Measurements from ENCODE around the gene CHRNA3.
"Not testable (repeated sequence)": the region's sequence is repeated elsewhere in the genome, so short reads cannot be mapped to it uniquely, and the experiment has no call there.

Gene CHRNA3

DNA sequence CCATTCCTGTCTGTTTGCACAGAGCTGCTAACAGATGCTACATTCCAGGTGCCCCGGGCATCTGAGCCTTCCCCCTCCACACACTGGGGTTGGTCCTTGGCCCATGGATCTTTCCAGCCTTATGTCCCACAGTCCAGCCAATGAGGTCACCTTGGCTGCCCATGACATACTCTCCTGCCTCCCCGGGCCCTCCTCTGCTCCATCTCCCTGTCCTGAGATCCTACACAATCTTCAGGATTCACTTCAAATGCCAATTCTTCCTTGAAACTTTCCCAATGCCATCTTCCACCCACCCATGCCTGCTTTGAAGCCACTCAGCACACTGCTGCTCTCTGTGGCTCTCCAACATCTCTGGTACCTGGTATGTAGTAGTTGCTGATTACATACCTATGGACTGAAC, 4.3 kb downstream of the CHRNA3 start:
- DNase-seq, result no peak

DNA sequence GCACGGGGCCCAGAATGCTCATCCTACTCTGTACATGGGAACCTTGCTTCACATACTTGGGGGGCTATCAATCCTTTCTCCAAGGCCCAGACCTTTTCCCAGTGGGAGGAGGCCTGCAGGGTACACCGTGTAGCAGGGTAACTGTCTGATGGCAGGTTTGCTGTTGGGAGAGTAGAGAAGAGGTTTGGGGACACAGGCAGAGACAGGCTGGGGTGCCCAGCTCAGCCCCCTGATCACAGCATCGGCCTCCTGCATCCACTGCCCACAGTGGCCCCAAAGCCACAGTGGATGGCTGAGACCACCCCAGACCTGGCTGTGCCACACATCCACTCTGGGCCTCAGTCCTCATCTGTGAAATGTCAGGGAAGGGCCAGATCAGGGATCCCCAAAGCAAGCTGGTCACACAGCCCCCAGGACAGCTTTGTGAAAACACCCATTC, 5.6 kb downstream of the CHRNA3 start:
- DNase-seq, result no peak

DNA sequence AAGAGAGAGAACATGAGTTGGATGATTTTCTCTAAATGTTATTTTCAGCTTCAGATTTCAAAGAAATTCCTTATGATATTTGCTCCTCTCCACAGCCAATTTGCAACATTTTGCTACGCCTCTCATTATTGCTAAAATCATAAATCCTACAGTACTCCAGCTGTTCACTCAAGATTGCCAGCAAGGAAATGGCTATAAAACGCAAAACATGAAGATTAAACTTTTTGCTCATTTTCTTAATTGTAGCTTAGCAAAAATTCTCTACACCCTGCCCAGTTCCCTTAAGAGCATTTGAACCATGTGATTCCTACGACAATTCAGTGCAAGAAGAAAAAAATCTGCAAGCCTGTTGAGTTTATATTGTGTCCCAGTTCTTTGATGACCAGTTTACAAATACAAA, 6.8 kb downstream of the CHRNA3 start:
- no peak for DNase-seq

DNA sequence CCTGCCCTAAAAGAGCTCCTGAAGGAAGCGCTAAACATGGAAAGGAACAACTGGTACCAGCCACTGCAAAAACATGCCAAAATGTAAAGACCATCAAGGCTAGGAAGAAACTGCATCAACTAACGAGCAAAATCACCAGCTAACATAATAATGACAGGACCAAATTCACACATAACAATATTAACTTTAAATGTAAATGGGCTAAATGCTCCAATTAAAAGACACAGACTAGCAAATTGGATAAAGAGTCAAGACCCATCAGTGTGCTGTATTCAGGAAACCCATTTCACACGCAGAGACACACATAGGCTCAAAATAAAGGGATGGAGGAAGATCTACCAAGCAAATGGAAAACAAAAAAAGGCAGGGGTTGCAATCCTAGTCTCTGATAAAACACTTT, 11.2 kb downstream of the CHRNA3 start:
- DNase-seq, result not testable (repeated sequence)

DNA sequence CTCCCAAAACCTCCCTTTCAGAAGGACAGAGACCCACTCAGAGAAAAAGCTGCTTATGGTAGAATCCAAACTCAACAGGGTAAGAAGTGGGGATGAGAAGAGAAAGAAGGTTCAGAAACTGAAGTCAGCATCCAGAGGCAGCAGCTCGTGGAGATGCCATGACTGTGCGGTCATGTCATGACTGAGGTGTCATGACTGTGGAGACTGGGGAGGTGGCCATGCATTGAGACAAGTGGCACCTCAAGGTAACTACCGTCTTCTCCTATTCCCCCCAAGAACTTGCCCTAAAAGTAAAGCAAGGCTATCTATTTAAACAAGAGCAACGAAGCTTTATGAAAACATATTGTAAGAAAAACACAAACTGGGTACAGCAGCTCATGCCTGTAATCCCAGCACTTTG, 15.1 kb downstream of the CHRNA3 start:
- no peak for DNase-seq

DNA sequence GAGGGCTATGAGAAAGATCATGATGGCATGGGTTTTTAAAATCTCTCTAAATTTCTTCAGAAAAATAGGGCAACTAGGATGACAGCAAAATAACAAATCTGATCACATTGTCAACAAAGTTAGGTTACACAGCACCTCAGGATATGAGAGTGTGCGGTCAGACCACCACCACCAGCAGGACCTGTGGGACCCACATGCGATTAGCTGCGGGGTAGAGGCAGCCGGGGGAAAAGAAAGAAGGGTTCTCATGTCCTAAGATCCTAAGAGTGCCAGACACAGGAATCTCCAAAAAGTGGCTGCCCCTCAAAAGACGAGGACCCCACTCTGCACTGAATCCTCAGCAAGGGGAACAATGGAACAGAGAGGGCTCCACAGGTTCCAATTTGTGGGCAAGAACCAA, 15.6 kb downstream of the CHRNA3 start:
- no peak for DNase-seq

DNA sequence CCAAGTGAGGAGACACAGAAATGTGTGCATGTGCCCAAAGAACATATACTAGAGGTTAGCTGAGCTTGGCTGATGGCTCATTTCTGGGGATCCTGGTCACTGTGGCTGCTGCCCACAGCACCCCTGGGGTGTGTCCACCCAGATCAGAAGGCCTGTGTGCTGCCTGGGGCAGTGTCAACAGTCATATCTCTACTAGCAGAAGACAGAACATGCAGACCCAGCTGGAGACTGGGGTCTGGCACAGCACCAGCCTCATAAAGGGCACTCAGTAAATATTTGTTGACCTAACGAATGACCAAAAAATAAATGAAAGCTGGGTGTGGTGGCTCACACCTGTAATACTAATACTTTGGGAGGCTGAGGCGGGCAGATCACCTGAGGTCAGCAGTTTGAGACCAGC, 16.4 kb downstream of the CHRNA3 start:
- DNase-seq, result no peak

DNA sequence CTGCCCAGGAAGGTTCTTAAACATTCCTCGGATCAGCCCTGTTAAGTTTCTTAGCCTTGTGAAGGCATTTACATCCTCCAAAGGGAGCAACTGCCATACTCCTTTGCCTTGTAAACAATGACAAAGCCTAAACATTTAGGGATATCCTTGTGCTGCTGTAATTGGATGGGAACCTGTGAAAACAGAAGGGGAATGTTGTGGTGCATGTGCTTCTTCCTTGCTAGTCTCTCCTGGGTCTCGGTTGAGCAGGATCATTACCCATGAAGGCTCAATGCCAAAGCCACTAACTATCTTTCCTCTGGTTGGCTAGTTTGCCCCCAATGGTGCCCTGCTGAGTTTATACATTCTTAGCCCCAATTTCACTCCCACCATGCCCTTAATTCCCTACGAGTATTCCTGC, 17.3 kb downstream of the CHRNA3 start:
- DNase-seq, result no peak

DNA sequence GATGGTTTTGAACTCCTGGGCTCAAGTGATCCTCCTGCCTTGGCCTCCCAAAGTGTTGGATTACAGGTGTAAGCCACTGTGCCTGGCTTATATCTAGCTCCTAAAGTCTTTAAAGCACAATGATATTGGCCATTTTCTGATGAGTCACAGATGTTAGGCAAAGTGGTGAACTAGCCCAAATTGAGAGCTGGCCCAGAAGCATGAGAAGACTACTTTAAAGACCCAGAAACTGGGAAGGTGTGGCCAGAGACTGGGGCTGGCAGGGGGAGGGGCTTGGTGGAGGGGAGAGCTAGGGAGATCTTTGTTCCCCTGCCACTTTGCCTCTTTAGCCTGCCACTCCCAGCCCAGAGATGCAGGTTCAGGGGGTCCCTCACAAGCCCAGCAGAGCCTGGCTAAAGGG, 21.6 kb downstream of the CHRNA3 start:
- DNase-seq, result no peak

DNA sequence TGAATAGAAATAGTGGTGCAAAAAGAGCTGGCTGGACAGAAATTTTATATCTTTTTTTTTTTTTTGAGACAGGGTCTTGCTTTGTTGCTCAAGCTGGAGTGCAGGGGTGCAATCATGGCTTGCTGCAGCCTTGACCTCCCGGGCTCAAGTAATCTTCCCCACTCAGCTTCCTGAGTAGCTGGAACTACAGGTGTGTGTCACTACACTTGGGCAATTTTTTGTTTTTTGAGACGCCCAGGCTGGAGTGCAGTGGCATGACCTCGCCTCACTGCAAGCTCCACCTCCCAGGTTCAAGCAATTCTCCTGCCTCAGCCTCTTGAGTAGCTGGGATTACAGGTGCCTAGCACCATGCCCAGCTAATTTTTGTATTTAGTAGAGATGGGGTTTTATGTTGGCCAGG, 22.4 kb downstream of the CHRNA3 start:
- no peak for DNase-seq

DNA sequence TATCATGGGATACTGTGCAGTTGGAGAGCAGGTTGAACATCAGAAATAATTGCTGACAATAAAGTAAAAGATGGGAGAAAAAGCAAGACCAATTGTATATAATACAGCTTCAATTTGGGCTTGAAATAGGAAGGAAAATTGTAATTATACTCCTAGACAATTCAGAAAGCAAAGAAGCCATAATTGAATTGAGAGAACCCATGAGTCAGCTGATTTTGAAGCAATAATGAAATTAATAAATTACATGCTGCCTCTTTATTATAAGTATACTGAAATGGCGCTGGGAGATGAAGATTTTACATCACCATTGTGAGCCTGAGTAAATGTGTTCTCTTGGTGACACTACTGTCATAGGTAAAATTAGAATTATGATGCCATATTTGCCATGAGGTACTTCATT, 23.2 kb downstream of the CHRNA3 start:
- no peak for DNase-seq

DNA sequence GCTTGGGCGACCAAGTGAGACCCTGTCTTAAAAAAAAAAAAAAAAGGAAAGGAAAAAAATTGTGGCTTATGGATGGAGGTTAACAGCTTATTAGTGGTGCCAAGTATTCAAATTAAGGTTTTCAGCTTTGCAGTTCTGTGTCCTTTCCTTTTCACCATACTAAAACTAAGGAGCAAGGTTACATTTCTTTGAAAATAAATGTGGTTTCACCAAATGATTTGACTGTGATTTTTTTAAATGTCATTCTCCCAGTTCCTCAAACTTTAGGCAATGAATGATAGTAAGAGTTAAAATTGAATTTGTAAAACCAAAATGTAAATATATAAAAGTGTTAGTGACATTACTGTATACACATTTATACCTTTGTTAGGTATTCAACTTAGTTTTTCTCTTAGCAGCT, 45.9 kb downstream of the CHRNA3 start:
- DNase-seq, result no peak

DNA sequence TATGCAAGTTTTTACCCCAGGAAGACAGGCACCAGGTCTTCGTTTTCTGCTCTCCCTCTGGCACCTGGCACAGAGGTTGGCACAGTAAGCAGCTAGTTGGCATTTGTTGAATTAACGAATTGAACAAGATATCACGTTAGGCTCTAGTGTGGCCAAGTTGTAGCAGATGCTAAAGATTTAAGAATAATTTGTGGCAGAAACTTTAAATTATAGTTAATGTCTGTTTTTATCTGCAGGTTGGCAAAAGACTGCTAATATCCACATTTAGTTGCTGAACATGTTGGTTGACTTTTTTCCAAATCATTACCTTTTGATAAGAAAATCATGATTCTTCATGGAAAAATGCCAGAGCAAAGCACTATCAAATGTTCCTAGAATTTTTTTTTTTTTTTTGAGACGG, 47.4 kb downstream of the CHRNA3 start:
- DNase-seq, result no peak

DNA sequence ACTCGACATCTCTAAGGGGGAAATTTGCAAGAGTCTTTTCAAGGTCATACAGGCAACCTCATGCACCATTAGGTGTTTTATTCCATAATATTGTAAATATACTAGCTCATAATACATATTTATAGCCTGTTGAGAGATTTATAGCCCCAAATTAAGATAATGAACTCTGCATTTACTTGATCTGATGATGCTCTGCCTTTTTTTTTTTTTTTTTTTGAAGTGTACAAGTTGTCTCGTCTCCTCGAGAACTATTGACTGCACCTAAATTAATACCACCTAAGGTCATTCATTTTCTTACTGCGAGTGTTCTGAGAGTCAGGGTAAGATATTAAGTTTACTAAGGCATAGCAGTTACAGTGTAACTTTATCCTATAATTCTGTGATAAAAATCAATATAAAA, 49.4 kb downstream of the CHRNA3 start:
- DNase-seq, result no peak

DNA sequence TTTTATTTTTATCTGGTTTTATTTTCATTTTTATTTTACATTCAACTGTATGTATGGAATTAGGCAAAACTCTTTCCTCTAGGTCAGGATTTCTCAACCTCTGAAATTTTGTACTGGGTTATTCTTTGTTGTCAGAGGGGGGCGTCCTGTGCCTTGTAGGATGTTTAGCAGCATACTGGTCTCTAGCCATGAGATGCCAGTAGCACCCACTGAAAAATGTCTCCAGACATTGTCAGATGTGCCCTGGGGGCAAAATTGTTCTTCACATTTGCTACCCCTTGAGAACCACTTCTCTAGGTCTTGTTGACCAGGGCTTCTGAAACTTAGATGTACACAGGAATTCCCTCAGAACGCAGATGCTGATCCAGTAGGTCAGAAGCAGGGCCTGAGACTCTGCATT, 50.1 kb downstream of the CHRNA3 start:
- DNase-seq, result no peak

DNA sequence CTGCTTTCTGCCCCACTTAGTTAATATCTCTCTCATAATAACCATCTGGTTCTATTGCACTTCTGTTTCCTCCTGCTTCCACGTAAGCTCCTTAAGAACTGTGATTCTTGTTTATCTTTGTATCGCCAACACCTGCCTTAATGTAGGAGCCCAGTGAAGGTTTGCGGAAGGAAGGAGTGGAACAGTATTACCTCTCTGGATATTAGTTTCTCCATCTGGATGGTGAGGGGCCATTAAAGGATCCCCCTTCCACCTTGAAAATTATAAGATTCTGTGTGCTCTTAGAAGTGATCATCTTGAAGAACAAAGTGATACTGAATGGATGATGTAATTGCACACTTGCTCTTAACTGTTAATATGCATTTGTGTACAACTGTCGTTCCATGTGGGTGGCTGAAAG, 53.3 kb downstream of the CHRNA3 start:
- DNase-seq, result no peak

DNA sequence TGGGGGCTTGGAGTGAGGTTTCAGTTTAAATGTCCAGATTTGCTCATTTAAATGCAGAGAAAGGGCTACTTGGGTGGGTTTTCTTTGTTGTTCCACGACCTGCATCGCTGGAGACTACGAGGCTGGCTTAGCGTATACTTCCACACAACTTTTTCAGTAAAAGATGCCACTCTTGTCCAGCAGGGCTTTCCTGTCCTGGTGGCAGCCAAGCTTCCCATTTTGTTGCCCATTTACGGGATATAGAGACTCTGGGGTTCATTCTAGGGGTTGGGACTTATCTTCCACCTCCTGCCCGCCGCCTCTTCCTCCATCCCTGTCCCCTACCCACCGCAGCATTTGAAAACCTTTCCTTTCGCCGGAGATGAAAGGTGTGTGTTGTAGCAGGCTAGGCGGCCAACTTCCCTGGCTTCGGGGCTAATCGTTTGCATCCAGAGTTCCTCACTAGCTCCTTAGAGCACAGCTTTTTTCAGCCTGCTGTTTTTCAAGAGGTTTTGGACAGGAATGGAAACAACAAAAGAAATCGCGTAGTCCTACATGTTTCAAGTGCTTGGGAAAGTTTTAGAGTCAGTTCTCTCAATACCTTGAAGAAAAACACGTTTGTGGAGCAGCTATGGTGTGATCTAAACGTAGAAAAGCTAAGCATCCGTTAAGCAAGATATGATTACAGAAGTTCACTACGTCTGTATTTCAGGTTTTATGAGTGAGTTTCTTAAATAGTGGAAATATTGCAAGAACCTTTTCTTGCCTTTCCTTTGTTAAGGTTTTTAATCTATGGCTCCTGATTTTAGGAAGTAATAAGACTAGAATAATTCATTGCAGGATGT, 54.6 kb downstream of the CHRNA3 start:
- peak in 3 of 4 experiments; percentile 2 to 9 (median 6) for DNase-seq

DNA sequence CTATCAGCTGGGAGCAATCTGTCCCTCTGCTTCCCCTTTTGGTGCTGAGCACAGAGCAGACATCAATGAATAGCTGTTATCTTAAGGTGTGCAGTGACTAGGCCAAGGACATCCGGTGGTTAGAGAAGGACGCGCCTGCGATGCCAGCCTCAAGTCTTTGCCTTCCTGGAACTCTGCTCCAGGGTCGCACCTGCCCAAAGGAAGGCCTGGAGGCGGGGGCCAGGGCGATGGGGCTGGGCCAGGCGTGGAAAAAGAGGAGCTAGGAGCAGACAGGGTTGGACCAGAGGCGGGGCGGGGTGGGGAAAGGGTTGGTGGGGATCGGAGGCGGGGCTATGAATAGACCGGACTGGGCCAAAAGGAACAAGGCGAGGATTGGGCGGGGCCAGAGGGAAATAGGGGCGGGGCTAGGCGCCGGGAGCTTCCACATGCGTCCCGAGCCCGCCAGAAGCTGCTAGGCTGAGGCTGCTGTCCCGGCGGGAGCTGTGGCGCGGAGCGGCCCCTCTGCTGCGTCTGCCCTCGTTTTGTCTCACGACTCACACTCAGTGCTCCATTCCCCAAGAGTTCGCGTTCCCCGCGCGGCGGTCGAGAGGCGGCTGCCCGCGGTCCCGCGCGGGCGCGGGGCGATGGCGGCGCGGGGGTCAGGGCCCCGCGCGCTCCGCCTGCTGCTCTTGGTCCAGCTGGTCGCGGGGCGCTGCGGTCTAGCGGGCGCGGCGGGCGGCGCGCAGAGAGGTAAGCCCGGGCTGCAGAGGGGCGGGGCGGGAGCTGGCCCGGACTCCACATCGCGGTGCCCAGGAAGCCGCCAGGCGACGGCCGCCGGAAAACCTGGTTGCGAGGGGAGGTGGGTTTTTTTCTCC, 55.5 kb downstream of the CHRNA3 start, which contains the start of gene CHRNA5:
Gene CHRNA5 (plus strand): TSS at position 424 of the 854 bp plus-strand sequence. CDS start 200 bp downstream, at position 624.
- DNase-seq, result peak; percentile 73 to 90 (median 82)

DNA sequence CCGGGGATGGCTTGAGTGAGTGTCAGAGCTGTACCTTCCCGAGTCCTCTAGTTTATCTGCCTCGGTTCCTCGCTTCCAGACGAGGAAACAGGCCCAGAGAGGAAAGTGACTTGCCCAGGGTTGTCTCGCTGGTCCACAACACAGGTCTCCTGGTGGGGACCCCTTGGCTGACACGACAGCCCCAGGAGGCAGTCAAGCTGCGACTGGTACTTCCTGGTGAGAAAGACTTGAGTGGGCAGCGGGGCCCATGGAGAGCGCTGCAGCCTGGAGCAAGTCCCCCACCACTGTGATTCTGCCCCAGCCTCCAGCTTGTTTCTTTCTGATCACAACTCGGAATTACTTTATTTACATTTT, 56.1 kb downstream of the CHRNA3 start:
- no peak for DNase-seq

DNA sequence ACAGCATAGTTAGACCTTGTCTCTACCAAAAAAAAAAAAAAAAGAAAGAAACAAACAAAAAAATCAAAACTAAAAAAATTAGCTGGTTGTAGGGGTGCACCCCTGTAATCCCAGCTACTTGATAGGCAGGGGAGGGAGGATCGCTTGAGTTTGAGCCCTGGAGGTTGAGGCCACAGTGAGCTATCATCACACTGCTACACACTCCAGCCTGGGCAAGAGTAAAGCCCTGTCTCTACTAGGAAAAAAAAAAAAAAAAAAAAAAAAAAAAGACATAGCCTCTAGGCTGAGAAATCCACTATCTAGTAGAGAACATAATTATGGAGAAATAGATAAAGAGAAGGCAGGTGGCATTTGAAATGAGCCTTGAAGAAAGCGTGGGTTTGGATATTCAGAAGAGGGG, 57.7 kb downstream of the CHRNA3 start:
- DNase-seq, result no peak

DNA sequence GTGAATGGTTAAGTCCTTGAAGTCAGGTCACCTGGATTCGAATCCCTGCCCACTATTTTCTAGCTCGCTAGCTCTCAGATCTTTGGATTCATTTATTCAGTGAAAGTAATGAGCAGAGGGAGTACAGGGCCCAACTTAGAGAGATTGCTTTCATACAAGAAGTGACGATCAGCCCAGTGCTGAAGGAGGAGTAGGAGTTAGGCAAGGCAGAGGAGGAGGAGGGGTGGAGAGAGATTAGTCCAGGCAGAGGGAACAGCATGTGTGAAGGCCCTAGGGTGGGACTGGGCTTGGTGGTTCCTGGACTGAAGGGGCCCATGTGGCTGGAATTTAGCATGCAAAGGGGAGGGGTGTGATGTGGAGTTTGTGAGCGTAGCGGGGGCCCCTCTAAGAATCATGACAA, 59.3 kb downstream of the CHRNA3 start:
- no peak for DNase-seq

DNA sequence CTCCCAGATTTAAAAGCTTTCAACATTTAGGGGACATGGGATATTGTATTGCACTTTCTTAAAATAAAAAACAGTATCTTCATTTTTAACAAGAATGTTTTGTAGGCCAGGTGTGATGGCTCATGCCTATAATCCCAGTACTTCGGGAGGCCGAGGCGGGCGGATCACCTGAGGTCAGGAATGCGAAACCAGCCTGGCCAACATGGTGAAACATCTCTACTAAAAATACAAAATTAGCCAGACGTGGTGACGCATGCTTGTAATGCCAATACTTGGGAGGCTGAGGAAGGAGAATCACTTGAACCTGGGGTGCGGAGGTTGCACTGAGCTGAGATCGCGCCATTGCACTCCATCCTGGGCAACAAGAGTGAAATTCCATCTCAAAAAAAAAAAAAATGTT, 60.6 kb downstream of the CHRNA3 start:
- not testable (repeated sequence) for DNase-seq

DNA sequence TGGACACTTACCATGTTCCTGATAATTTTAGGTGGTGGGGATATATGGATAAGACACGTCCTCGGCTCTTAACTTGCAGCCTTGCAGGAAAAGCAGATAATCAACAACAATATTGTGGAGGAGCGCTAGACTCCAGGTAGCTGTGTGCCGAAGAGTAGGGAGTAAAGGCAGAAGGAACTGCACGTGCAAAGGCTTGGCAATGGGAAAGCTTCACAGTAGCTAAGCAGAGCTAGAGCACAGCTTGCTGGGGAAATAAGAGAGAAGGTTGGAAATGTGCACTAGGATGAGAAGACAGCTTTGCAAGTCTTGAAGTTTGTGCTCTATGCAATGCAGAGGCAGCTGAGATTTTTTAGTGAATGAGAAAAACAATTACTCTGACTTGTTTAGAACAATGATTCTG, 68.2 kb downstream of the CHRNA3 start:
- DNase-seq, result no peak

DNA sequence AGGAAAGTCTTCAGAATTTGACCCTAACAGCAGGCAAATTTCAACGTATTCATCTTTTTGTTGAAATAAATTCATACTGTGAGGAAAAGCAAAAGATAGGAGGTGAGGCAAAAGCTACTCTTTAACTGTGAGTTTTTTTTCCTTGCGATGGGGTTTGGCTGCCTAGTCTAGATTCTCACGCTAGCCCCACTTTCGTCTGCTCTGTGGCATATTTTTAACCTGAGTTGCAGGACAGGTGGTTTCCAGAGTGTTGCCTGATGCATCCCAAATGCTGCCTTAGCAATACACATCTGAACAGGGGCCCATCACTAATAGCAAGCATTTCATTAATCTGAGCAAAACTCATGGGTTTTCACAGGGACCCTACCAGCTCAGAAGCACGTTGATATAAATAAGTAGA, 68.9 kb downstream of the CHRNA3 start:
- no peak for DNase-seq
